Activated effector memory CD4-positive, alpha-beta T cell treated with anti-CD3 and anti-CD28 coated beads, Interleukin-2, amount 50 U/mL, for 16 hours (primary cell): ENCODE data around the gene ANKS1A.
A peak's percentile ranks its signal among the peaks of the same experiment; 100 is the strongest.
"Not testable (repeated sequence)": the region's sequence is repeated elsewhere in the genome, so short reads cannot be mapped to it uniquely, and the experiment has no call there.

Experiments used
- DNase-seq: peaks from one replicate; pipeline ENCODE4 v3.0.0-alpha.2; 2020

The ANKS1A gene

GRCh38 chr6:34884996-34885395, 4.1 kb upstream of the ANKS1A start:
- DNase-seq: no peak

GRCh38 chr6:34885837-34886236, 3.2 kb upstream of the ANKS1A start:
- DNase-seq: not testable (repeated sequence)

GRCh38 chr6:34887753-34888513, 1.1 kb upstream of the ANKS1A start, which contains the start of gene TAF11:
Gene TAF11 (minus strand): TSS chr6:34888042. CDS start chr6:34887957, 85 bp downstream.
- peak; percentile 96 for DNase-seq

- no peak for DNase-seq
Observed at GRCh38 chr6:34888514-34888856, 570 bp upstream of the ANKS1A start.

- no peak for DNase-seq
Observed at GRCh38 chr6:34890533-34890925, 1.5 kb downstream of the ANKS1A start.

GRCh38 chr6:34891296-34891695, 2.2 kb downstream of the ANKS1A start:
- DNase-seq: no peak

GRCh38 chr6:34894693-34895092, 5.6 kb downstream of the ANKS1A start:
- DNase-seq: no peak

- no peak for DNase-seq
Observed at GRCh38 chr6:34897130-34897529, 8.1 kb downstream of the ANKS1A start.

- DNase-seq: no peak
Observed at GRCh38 chr6:34897716-34898115, 8.7 kb downstream of the ANKS1A start.

- DNase-seq: not testable (repeated sequence)
Observed at GRCh38 chr6:34899748-34900147, 10.7 kb downstream of the ANKS1A start.

GRCh38 chr6:34900321-34901031, 11.4 kb downstream of the ANKS1A start:
- no peak for DNase-seq

- no peak for DNase-seq
Observed at GRCh38 chr6:34901930-34902329, 12.9 kb downstream of the ANKS1A start.

GRCh38 chr6:34904990-34905613, 16.0 kb downstream of the ANKS1A start:
- no peak for DNase-seq

GRCh38 chr6:34906826-34907225, 17.8 kb downstream of the ANKS1A start:
- DNase-seq: no peak

- no peak for DNase-seq
Observed at GRCh38 chr6:34908194-34908593, 19.1 kb downstream of the ANKS1A start.

- DNase-seq: no peak
Observed at GRCh38 chr6:34909320-34909883, 20.3 kb downstream of the ANKS1A start.

- DNase-seq: no peak
Observed at GRCh38 chr6:34911822-34912221, 22.8 kb downstream of the ANKS1A start.

GRCh38 chr6:34912715-34913464, 23.8 kb downstream of the ANKS1A start:
- peak; percentile 64 for DNase-seq

GRCh38 chr6:34914358-34914757, 25.3 kb downstream of the ANKS1A start:
- no peak for DNase-seq

- DNase-seq: no peak
Observed at GRCh38 chr6:34916348-34916967, 27.4 kb downstream of the ANKS1A start.

- DNase-seq: no peak
Observed at GRCh38 chr6:34917626-34918285, 28.7 kb downstream of the ANKS1A start.

GRCh38 chr6:34919651-34920050, 30.6 kb downstream of the ANKS1A start:
- DNase-seq: no peak
